SK-N-SH treated with all-trans-retinoic acid at 6 μM for 48 hours (cell line): ENCODE measurements around the gene ZDHHC11.

Experiments
- ARNTL ChIP-seq: fragments of 450-650 bp; formaldehyde crosslinking; IDR thresholded peaks from 2 replicates; pipeline ENCODE4 v1.5.0; 2020; ENCODE audit warnings: low read depth, mild to moderate bottlenecking, moderate library complexity, borderline replicate concordance
- BACH2 ChIP-seq: fragments of 250-450 bp; sonication (Bioruptor Pico); IDR thresholded peaks from 2 replicates; pipeline ENCODE4 v1.9.0; 2021; ENCODE audit warnings: mild to moderate bottlenecking, borderline replicate concordance
- CREB5 ChIP-seq: fragments of 250-450 bp; sonication (Bioruptor Pico); IDR thresholded peaks from 2 replicates; pipeline ENCODE4 v1.5.1; 2020; ENCODE audit warnings: low read depth, mild to moderate bottlenecking, moderate library complexity
- TCF4 ChIP-seq: fragments of 250-450 bp; sonication (Bioruptor Pico); IDR thresholded peaks from 2 replicates; pipeline ENCODE4 v1.8.0; 2021; ENCODE audit warnings: mild to moderate bottlenecking, moderate library complexity, borderline replicate concordance
- ZFP3 ChIP-seq: fragments of 250-450 bp; sonication (Bioruptor Pico); IDR thresholded peaks from 2 replicates; pipeline ENCODE4 v1.5.0; 2020; ENCODE audit warnings: mild to moderate bottlenecking, moderate library complexity
- ZFP30 ChIP-seq: fragments of 450-650 bp; formaldehyde crosslinking; IDR thresholded peaks from 2 replicates; pipeline ENCODE4 v1.5.0; 2022; ENCODE audit warnings: mild to moderate bottlenecking, moderate library complexity
- ZNF8 ChIP-seq: fragments of 450-650 bp; formaldehyde crosslinking; IDR thresholded peaks from 2 replicates; pipeline ENCODE4 v1.5.0; 2020; ENCODE audit warnings: mild to moderate bottlenecking, moderate library complexity
- TF ChIP-seq, protein P1 (sequence below): fragments of 250-450 bp; sonication (Bioruptor Pico); IDR thresholded peaks from 2 replicates; pipeline ENCODE4 v1.8.0; 2020; ENCODE audit warnings: mild to moderate bottlenecking, moderate library complexity, borderline replicate concordance
- TF ChIP-seq, protein P2 (sequence below): fragments of 250-450 bp; sonication (Bioruptor Pico); IDR thresholded peaks from 2 replicates; pipeline ENCODE4 v1.5.0; 2020; ENCODE audit warnings: mild to moderate bottlenecking, moderate library complexity
- TF ChIP-seq, protein P3 (sequence below): fragments of 250-450 bp; sonication (Bioruptor Pico); IDR thresholded peaks from 2 replicates; pipeline ENCODE4 v1.5.1; 2021; ENCODE audit warnings: mild to moderate bottlenecking, moderate library complexity

- TF ChIP-seq ARNTL (CRISPR knock-in tag) (no peak), TCF4 (no peak), CREB5 (CRISPR knock-in tag) (no peak), ZFP3 (CRISPR knock-in tag) (no peak), ZNF8 (no peak), ZFP30 (CRISPR knock-in tag) (no peak), BACH2 (CRISPR knock-in tag) (no peak)
- TF ChIP-seq, protein P1, sequence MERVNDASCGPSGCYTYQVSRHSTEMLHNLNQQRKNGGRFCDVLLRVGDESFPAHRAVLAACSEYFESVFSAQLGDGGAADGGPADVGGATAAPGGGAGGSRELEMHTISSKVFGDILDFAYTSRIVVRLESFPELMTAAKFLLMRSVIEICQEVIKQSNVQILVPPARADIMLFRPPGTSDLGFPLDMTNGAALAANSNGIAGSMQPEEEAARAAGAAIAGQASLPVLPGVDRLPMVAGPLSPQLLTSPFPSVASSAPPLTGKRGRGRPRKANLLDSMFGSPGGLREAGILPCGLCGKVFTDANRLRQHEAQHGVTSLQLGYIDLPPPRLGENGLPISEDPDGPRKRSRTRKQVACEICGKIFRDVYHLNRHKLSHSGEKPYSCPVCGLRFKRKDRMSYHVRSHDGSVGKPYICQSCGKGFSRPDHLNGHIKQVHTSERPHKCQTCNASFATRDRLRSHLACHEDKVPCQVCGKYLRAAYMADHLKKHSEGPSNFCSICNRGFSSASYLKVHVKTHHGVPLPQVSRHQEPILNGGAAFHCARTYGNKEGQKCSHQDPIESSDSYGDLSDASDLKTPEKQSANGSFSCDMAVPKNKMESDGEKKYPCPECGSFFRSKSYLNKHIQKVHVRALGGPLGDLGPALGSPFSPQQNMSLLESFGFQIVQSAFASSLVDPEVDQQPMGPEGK (CRISPR knock-in tag) = no peak
- TF ChIP-seq, protein P2, sequence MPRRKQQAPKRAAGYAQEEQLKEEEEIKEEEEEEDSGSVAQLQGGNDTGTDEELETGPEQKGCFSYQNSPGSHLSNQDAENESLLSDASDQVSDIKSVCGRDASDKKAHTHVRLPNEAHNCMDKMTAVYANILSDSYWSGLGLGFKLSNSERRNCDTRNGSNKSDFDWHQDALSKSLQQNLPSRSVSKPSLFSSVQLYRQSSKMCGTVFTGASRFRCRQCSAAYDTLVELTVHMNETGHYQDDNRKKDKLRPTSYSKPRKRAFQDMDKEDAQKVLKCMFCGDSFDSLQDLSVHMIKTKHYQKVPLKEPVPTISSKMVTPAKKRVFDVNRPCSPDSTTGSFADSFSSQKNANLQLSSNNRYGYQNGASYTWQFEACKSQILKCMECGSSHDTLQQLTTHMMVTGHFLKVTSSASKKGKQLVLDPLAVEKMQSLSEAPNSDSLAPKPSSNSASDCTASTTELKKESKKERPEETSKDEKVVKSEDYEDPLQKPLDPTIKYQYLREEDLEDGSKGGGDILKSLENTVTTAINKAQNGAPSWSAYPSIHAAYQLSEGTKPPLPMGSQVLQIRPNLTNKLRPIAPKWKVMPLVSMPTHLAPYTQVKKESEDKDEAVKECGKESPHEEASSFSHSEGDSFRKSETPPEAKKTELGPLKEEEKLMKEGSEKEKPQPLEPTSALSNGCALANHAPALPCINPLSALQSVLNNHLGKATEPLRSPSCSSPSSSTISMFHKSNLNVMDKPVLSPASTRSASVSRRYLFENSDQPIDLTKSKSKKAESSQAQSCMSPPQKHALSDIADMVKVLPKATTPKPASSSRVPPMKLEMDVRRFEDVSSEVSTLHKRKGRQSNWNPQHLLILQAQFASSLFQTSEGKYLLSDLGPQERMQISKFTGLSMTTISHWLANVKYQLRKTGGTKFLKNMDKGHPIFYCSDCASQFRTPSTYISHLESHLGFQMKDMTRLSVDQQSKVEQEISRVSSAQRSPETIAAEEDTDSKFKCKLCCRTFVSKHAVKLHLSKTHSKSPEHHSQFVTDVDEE (CRISPR knock-in tag) = no peak
- TF ChIP-seq, protein P3, sequence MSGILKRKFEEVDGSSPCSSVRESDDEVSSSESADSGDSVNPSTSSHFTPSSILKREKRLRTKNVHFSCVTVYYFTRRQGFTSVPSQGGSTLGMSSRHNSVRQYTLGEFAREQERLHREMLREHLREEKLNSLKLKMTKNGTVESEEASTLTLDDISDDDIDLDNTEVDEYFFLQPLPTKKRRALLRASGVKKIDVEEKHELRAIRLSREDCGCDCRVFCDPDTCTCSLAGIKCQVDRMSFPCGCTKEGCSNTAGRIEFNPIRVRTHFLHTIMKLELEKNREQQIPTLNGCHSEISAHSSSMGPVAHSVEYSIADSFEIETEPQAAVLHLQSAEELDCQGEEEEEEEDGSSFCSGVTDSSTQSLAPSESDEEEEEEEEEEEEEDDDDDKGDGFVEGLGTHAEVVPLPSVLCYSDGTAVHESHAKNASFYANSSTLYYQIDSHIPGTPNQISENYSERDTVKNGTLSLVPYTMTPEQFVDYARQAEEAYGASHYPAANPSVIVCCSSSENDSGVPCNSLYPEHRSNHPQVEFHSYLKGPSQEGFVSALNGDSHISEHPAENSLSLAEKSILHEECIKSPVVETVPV (CRISPR knock-in tag) = no peak
Measured at GRCh38 chr5:854217-854616, 3.4 kb upstream of the ZDHHC11 start.
